Measurements from ENCODE around the gene EIF2D. TPM values are rescaled to one million over a fixed set of nuclear protein-coding genes. Genes with fewer than 3 reads are reported as not detected.

The EIF2D gene
- total and polyA plus RNA-seq, 9 of the 15 experiments (the other 6 are each of a cell fraction or from before 2014, with no cell fraction given), result 81.1 to 138 (median 93.9) TPM

DNA sequence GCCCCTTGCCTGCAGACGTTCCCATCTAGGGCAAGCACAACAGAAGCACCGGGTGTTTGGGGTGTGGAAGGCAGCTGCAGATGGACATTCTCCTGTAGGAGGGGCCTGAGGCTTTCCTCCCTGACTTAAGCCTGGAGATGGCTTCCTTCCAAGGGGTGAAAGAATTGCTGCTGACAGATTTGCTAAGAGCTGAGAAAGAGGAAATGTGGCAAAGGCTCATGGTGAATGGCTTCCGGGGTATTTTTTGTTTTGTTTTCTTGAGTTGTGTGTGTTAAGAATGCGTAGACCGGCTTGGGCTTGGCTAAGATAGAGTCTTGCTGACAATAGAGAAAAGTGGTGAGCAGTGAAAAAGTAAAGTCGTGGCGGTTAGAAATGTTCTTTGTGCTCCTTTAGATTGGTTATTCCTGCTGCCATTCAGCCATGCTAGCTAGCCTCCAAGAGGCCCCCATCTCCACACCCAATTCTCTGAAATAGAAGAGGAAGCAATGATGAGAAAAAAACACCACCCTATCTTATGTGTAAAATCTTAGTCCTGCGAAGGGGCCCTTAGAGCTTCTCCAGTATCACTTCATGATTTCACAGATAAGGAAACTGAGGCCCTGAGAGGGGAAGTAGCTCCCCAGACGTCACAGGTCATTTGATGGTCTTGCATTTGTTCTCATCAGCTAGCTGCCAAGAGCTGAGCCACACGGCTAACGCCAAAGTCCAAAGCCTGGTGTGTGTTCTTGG, 36.9 kb downstream of the EIF2D start (continued):
- TF ChIP-seq, protein P1, sequence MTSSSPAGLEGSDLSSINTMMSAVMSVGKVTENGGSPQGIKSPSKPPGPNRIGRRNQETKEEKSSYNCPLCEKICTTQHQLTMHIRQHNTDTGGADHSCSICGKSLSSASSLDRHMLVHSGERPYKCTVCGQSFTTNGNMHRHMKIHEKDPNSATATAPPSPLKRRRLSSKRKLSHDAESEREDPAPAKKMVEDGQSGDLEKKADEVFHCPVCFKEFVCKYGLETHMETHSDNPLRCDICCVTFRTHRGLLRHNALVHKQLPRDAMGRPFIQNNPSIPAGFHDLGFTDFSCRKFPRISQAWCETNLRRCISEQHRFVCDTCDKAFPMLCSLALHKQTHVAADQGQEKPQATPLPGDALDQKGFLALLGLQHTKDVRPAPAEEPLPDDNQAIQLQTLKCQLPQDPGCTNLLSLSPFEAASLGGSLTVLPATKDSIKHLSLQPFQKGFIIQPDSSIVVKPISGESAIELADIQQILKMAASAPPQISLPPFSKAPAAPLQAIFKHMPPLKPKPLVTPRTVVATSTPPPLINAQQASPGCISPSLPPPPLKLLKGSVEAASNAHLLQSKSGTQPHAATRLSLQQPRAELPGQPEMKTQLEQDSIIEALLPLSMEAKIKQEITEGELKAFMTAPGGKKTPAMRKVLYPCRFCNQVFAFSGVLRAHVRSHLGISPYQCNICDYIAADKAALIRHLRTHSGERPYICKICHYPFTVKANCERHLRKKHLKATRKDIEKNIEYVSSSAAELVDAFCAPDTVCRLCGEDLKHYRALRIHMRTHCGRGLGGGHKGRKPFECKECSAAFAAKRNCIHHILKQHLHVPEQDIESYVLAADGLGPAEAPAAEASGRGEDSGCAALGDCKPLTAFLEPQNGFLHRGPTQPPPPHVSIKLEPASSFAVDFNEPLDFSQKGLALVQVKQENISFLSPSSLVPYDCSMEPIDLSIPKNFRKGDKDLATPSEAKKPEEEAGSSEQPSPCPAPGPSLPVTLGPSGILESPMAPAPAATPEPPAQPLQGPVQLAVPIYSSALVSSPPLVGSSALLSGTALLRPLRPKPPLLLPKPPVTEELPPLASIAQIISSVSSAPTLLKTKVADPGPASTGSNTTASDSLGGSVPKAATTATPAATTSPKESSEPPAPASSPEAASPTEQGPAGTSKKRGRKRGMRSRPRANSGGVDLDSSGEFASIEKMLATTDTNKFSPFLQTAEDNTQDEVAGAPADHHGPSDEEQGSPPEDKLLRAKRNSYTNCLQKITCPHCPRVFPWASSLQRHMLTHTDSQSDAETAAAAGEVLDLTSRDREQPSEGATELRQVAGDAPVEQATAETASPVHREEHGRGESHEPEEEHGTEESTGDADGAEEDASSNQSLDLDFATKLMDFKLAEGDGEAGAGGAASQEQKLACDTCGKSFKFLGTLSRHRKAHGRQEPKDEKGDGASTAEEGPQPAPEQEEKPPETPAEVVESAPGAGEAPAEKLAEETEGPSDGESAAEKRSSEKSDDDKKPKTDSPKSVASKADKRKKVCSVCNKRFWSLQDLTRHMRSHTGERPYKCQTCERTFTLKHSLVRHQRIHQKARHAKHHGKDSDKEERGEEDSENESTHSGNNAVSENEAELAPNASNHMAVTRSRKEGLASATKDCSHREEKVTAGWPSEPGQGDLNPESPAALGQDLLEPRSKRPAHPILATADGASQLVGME (CRISPR knock-in tag; IDR thresholded peaks at IDR 0.05), result peak; percentile 84
- TF ChIP-seq NR4A1 (CRISPR knock-in tag; IDR thresholded peaks at IDR 0.05), result no peak
- peak; percentile 67 for TF ChIP-seq NR4A1 (tag; IDR thresholded peaks at IDR 0.05)
- no peak for TF ChIP-seq ZFP1 (CRISPR knock-in tag; IDR thresholded peaks at IDR 0.05)
- TF ChIP-seq NFRKB (IDR thresholded peaks at IDR 0.05; ENCODE audit: low read depth), result peak; percentile 90
- TF ChIP-seq, protein P2, sequence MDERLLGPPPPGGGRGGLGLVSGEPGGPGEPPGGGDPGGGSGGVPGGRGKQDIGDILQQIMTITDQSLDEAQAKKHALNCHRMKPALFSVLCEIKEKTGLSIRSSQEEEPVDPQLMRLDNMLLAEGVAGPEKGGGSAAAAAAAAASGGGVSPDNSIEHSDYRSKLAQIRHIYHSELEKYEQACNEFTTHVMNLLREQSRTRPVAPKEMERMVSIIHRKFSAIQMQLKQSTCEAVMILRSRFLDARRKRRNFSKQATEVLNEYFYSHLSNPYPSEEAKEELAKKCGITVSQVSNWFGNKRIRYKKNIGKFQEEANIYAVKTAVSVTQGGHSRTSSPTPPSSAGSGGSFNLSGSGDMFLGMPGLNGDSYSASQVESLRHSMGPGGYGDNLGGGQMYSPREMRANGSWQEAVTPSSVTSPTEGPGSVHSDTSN (CRISPR knock-in tag; IDR thresholded peaks at IDR 0.05; ENCODE audit: low read depth), result no peak
- TF ChIP-seq, protein P2 (tag; conservative IDR thresholded peaks at IDR 0.05; ENCODE audit: low read depth), result peak; percentile 96
- peak; percentile 74; the same call in 1 of the 2 replicates for TF ChIP-seq KLF6 (CRISPR knock-in tag; IDR thresholded peaks at IDR 0.05; ENCODE audit: borderline replicate concordance)
- no peak for TF ChIP-seq STAT5B (CRISPR knock-in tag; IDR thresholded peaks at IDR 0.05)
- TF ChIP-seq, protein P3, sequence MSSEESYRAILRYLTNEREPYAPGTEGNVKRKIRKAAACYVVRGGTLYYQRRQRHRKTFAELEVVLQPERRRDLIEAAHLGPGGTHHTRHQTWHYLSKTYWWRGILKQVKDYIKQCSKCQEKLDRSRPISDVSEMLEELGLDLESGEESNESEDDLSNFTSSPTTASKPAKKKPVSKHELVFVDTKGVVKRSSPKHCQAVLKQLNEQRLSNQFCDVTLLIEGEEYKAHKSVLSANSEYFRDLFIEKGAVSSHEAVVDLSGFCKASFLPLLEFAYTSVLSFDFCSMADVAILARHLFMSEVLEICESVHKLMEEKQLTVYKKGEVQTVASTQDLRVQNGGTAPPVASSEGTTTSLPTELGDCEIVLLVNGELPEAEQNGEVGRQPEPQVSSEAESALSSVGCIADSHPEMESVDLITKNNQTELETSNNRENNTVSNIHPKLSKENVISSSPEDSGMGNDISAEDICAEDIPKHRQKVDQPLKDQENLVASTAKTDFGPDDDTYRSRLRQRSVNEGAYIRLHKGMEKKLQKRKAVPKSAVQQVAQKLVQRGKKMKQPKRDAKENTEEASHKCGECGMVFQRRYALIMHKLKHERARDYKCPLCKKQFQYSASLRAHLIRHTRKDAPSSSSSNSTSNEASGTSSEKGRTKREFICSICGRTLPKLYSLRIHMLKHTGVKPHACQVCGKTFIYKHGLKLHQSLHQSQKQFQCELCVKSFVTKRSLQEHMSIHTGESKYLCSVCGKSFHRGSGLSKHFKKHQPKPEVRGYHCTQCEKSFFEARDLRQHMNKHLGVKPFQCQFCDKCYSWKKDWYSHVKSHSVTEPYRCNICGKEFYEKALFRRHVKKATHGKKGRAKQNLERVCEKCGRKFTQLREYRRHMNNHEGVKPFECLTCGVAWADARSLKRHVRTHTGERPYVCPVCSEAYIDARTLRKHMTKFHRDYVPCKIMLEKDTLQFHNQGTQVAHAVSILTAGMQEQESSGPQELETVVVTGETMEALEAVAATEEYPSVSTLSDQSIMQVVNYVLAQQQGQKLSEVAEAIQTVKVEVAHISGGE (CRISPR knock-in tag; IDR thresholded peaks at IDR 0.05), result no peak; a peak in 1 of 6 replicates
- TF ChIP-seq, protein P4, sequence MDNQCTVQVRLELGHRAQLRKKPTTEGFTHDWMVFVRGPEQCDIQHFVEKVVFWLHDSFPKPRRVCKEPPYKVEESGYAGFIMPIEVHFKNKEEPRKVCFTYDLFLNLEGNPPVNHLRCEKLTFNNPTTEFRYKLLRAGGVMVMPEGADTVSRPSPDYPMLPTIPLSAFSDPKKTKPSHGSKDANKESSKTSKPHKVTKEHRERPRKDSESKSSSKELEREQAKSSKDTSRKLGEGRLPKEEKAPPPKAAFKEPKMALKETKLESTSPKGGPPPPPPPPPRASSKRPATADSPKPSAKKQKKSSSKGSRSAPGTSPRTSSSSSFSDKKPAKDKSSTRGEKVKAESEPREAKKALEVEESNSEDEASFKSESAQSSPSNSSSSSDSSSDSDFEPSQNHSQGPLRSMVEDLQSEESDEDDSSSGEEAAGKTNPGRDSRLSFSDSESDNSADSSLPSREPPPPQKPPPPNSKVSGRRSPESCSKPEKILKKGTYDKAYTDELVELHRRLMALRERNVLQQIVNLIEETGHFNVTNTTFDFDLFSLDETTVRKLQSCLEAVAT (IDR thresholded peaks at IDR 0.05), result 0 out of 4 replicates have a peak, but pooled peaks of 1 of the 2 experiments have one; percentile 41
- peak; percentile 65 for TF ChIP-seq TCF3 (CRISPR knock-in tag; IDR thresholded peaks at IDR 0.05)
